Fibroblast of mammary gland (primary cell): Measurements from ENCODE around the gene CCDC127.

Experiments
- DNase-seq: peaks from one replicate; pipeline ENCODE4 v3.0.0-alpha.2; 2010; ENCODE audit warnings: low read depth
- H3K4me3 ChIP-seq: 2 replicates; pipeline ENCODE4 v1.5.1; 2011; ENCODE audit warnings: low read depth, mild to moderate bottlenecking, low read length, moderate library complexity; ENCODE audit not compliant: control insufficient read depth
- CTCF ChIP-seq: conservative IDR thresholded peaks from 2 replicates; pipeline ENCODE4 v1.5.1; 2011; ENCODE audit warnings: low read depth, low read length, inconsistent platforms; ENCODE audit not compliant: control insufficient read depth, insufficient read depth

Gene CCDC127

GRCh38 chr5:206927-207536 is 10.9 kb downstream of the CCDC127 start:
- no peak for TF ChIP-seq CTCF
- no peak for DNase-seq

GRCh38 chr5:206406-206805 is 11.5 kb downstream of the CCDC127 start:
- DNase-seq, result peak; percentile 66
- no peak for TF ChIP-seq CTCF
- H3K4me3 ChIP-seq, result no peak overlapping the region

More at GRCh38 chr5:206927-207536, 10.9 kb downstream of the CCDC127 start:
- H3K4me3 ChIP-seq, result no peak overlapping the region

- TF ChIP-seq CTCF, result no peak
- no peak for DNase-seq
- no peak overlapping the region for H3K4me3 ChIP-seq
Measured at GRCh38 chr5:204966-205670, 12.8 kb downstream of the CCDC127 start.

- H3K4me3 ChIP-seq, result no peak overlapping the region
- TF ChIP-seq CTCF, result no peak
- no peak for DNase-seq
Measured at GRCh38 chr5:204462-204861, 13.5 kb downstream of the CCDC127 start.

GRCh38 chr5:204001-204400 is 14.0 kb downstream of the CCDC127 start:
- DNase-seq, result no peak
- TF ChIP-seq CTCF, result no peak
- no peak overlapping the region for H3K4me3 ChIP-seq

DNA sequence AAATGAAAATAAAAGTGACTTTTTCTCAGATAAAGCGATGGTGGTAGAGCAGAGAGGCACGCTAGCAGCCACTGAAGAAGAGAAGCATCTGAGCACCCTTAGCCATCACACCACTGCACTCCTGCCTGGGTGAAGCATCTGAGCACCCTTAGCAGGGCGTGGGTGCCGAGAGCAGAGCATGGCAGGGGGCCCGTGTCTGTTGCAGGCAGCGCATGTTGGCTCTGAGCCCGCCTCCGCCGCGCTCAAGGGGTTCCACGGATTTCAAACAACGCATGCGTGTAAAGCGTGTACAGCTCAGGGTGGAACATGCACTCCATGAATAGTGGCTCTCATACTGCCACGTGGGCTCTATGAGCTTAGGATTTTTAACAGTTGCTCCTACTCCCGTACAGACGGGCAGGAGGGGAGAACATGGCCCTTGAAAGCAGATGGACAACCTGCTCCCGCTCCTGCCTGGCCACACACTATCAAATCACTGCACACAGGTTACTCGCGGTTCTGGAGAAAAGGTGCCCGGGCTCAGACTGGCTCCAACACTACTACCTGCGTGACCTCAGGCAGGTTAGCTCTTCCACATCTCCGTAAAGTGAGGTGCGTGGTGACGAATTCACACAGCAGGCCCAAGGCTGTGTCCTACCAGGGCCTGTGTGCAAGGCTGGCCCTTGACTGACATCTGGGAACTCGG is 14.6 kb downstream of the CCDC127 start:
- TF ChIP-seq CTCF, result no peak
- DNase-seq, result no peak
- H3K4me3 ChIP-seq, result no peak overlapping the region
